Measurements from ENCODE around the gene PTCRA. TPM values are rescaled to one million over a fixed set of nuclear protein-coding genes. Genes with fewer than 3 reads are reported as not detected.
"Not testable (repeated sequence)": the region's sequence is repeated elsewhere in the genome, so short reads cannot be mapped to it uniquely, and the experiment has no call there.

Gene PTCRA
- total and polyA plus RNA-seq, 8 donors, result 0.38 to 2.1 (median 0.67) TPM; not detected in 1

GRCh38 chr6:42889815-42890214 is 26.0 kb upstream of the PTCRA start:
- intact Hi-C loops (cut with DNase I), result no loop called here
- no peaks in the 10 kb centered on the region for H3K9me3 ChIP-seq
- peak overlapping the region in 1 of 2 donors; percentile 95 for H3K27ac ChIP-seq
- H3K4me1 ChIP-seq, result peaks cover 4 to 28% of the 10 kb centered on the region in 2 donors
- H3K4me3 ChIP-seq, result peak overlapping the region in 1 of 2 donors; percentile 92
- H3K27me3 ChIP-seq, result no peaks in the 10 kb centered on the region
- DNase-seq (no peak), ATAC-seq (no peak)
- TF ChIP-seq CTCF (IDR thresholded peaks at IDR 0.05), result no peak
- H3K36me3 ChIP-seq, result peaks cover 0 to 22% of the 10 kb centered on the region in 2 donors

- H3K4me1 ChIP-seq, result peaks cover 4 to 28% of the 10 kb centered on the region in 2 donors
- DNase-seq, result peak; percentile 94 to 95 (median 94)
- H3K36me3 ChIP-seq, result peaks cover 0 to 14% of the 10 kb centered on the region in 2 donors
- peak overlapping the region; percentile 84 to 92 for H3K4me3 ChIP-seq
- intact Hi-C loops (cut with DNase I), result no loop called here
- TF ChIP-seq CTCF (IDR thresholded peaks at IDR 0.05), result no peak
- peak; percentile 99 for ATAC-seq
- H3K9me3 ChIP-seq, result no peaks in the 10 kb centered on the region
- H3K27me3 ChIP-seq, result no peaks in the 10 kb centered on the region
- peak overlapping the region; percentile 87 to 95 for H3K27ac ChIP-seq
Measured at GRCh38 chr6:42890311-42891198, 25.3 kb upstream of the PTCRA start.

GRCh38 chr6:42891199-42891722 is 24.6 kb upstream of the PTCRA start:
- TF ChIP-seq CTCF (IDR thresholded peaks at IDR 0.05), result no peak
- ATAC-seq, result no peak
- peak overlapping the region; percentile 87 to 95 for H3K27ac ChIP-seq
- no peak for DNase-seq
- H3K27me3 ChIP-seq, result no peaks in the 10 kb centered on the region
- no peaks in the 10 kb centered on the region for H3K9me3 ChIP-seq
- peaks cover 0 to 7% of the 10 kb centered on the region in 2 donors for H3K36me3 ChIP-seq
- H3K4me3 ChIP-seq, result peak overlapping the region; percentile 84 to 92
- H3K4me1 ChIP-seq, result peaks cover 4 to 28% of the 10 kb centered on the region in 2 donors
- intact Hi-C loops (cut with DNase I), result no loop called here

GRCh38 chr6:42894041-42894828 is 21.6 kb upstream of the PTCRA start:
- H3K4me1 ChIP-seq, result peaks cover 4 to 26% of the 10 kb centered on the region in 2 donors
- H3K4me3 ChIP-seq; ATAC-seq; intact Hi-C loops (cut with DNase I); H3K9me3 ChIP-seq; DNase-seq; H3K27me3 ChIP-seq; H3K27ac ChIP-seq; H3K36me3 ChIP-seq: not testable (repeated sequence)

- DNase-seq (no peak), ATAC-seq (no peak)
- H3K4me3 ChIP-seq, result no peak overlapping the region
- intact Hi-C loops (cut with DNase I), result no loop called here
- no peak for TF ChIP-seq CTCF (IDR thresholded peaks at IDR 0.05)
- no peaks in the 10 kb centered on the region for H3K9me3 ChIP-seq
- H3K4me1 ChIP-seq, result peaks cover 3 to 13% of the 10 kb centered on the region in 2 donors
- no peak overlapping the region for H3K27ac ChIP-seq
- no peaks in the 10 kb centered on the region for H3K27me3 ChIP-seq
- no peaks in the 10 kb centered on the region for H3K36me3 ChIP-seq
Measured at GRCh38 chr6:42896178-42896719, 19.6 kb upstream of the PTCRA start.

Data from left lung (tissue), 10 donors.